ENCODE results near the gene ALDH7A1.

The ALDH7A1 gene

DNA sequence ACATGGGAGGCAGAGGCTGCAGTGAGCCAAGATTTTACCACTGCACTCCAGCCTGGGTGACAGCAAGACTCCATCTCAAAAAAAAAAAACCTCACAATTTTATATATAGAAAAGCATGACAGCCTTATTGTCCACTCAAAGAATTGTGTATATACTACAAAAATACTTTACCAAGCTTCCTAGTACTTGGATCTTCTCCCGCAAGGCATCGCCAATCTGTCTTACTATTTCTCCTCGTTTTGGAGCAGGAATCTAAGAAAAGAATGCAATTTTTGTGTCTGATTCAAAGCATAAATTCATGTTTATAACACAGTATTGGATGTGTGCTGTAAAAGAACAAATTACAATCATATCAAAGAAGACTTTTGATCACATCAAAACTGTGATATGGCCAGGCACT, 11.3 kb downstream of the ALDH7A1 start:
- Histone ChIP-seq H3K4me2 (ENCODE audit: low read depth, low read length, poor library complexity, severe bottlenecking) (no peak overlapping the region), H3K9me2 (replicated peaks; ENCODE audit: insufficient read depth, low read length) (no peaks in the 10 kb centered on the region), H3K9me3 (ENCODE audit: insufficient read depth, low read length) (no peaks in the 10 kb centered on the region), H3K9ac (ENCODE audit: low read length) (no peak overlapping the region), H3K27me3 (ENCODE audit: low read length) (no peaks in the 10 kb centered on the region), H3K4me3 (ENCODE audit: insufficient read depth, low read length, poor library complexity, severe bottlenecking) (no peak overlapping the region), H3F3A (ENCODE audit: insufficient read depth) (no peaks in the 10 kb centered on the region), H3K79me2 (ENCODE audit: insufficient read depth, low read length) (no peaks in the 10 kb centered on the region), H3K27ac (ENCODE audit: low read depth, low read length) (no peak overlapping the region), H4K20me1 (ENCODE audit: low read depth, low read length) (no peaks in the 10 kb centered on the region), H3K36me3 (ENCODE audit: low read length) (no peaks in the 10 kb centered on the region), H2AFZ (ENCODE audit: low read depth, low read length, severe bottlenecking) (no peak overlapping the region)
- TF ChIP-seq, protein P1, sequence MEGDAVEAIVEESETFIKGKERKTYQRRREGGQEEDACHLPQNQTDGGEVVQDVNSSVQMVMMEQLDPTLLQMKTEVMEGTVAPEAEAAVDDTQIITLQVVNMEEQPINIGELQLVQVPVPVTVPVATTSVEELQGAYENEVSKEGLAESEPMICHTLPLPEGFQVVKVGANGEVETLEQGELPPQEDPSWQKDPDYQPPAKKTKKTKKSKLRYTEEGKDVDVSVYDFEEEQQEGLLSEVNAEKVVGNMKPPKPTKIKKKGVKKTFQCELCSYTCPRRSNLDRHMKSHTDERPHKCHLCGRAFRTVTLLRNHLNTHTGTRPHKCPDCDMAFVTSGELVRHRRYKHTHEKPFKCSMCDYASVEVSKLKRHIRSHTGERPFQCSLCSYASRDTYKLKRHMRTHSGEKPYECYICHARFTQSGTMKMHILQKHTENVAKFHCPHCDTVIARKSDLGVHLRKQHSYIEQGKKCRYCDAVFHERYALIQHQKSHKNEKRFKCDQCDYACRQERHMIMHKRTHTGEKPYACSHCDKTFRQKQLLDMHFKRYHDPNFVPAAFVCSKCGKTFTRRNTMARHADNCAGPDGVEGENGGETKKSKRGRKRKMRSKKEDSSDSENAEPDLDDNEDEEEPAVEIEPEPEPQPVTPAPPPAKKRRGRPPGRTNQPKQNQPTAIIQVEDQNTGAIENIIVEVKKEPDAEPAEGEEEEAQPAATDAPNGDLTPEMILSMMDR (IDR thresholded peaks at IDR 0.05; ENCODE audit: insufficient read depth, low read length, poor library complexity, severe bottlenecking): no peak
- no peak for TF ChIP-seq EZH2phosphoT487 (conservative IDR thresholded peaks at IDR 0.05; ENCODE audit: low read length)

DNA sequence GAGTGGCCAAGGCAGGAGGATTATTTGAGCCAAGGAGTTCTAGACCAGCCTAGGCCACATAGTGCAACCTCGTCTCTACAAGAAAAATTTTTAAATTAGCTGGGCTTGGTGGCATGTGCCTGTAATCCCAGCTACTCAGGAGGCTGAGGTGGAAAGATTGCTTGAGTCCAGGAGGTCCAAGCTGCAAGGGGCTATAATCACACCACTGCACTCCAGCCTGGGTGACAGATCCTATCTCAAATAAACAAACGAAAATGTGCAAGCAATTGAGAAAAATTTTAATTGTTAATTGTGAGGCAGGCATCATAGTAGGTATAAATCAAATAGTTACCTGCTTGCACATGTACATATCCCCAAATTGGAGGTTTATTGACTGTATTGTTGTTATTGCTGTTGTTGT, 15.3 kb downstream of the ALDH7A1 start:
- Histone ChIP-seq H3K27ac (ENCODE audit: low read depth, low read length) (no peak overlapping the region), H3K4me3 (ENCODE audit: insufficient read depth, low read length, poor library complexity, severe bottlenecking) (no peak overlapping the region), H4K20me1 (ENCODE audit: low read depth, low read length) (no peaks in the 10 kb centered on the region), H3K9me3 (ENCODE audit: insufficient read depth, low read length) (no peaks in the 10 kb centered on the region), H3K4me2 (ENCODE audit: low read depth, low read length, poor library complexity, severe bottlenecking) (no peak overlapping the region), H3K79me2 (ENCODE audit: insufficient read depth, low read length) (no peaks in the 10 kb centered on the region), H3K27me3 (ENCODE audit: low read length) (no peaks in the 10 kb centered on the region), H3K9ac (ENCODE audit: low read length) (no peak overlapping the region), H3K36me3 (ENCODE audit: low read length) (no peaks in the 10 kb centered on the region), H3K9me2 (replicated peaks; ENCODE audit: insufficient read depth, low read length) (no peaks in the 10 kb centered on the region), H3F3A (ENCODE audit: insufficient read depth) (no peaks in the 10 kb centered on the region), H2AFZ (ENCODE audit: low read depth, low read length, severe bottlenecking) (no peak overlapping the region)
- TF ChIP-seq EZH2phosphoT487 (conservative IDR thresholded peaks at IDR 0.05; ENCODE audit: low read length): no peak
- TF ChIP-seq, protein P1 (IDR thresholded peaks at IDR 0.05; ENCODE audit: insufficient read depth, low read length, poor library complexity, severe bottlenecking): no peak

DNA sequence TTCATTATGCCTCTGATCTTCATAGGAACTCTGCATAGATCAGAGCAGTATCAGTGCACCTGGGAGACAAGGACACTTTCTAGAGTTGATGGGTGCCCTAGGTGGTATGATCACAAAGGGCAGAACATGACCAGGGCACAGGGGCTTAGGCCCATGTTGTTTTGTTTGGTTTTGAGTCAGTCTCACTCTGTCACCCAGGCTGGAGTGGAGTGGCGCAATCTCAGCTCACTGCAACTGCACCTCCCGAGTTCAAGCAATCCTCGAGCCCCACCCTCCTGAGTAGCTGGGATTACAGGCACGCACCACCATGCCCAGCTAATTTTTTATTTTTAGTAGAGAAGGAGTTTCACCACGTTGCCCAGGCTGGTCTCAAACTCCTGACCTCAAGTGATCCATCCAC, 17.6 kb downstream of the ALDH7A1 start:
- Histone ChIP-seq H3K9me2 (replicated peaks; ENCODE audit: insufficient read depth, low read length) (no peaks in the 10 kb centered on the region), H3K36me3 (ENCODE audit: low read length) (no peaks in the 10 kb centered on the region)

More for the DNA sequence above, 17.6 kb downstream of the ALDH7A1 start:
- Histone ChIP-seq H3K9me3 (ENCODE audit: insufficient read depth, low read length) (no peaks in the 10 kb centered on the region), H3K4me2 (ENCODE audit: low read depth, low read length, poor library complexity, severe bottlenecking) (no peak overlapping the region), H3K27me3 (ENCODE audit: low read length) (no peaks in the 10 kb centered on the region), H3K9ac (ENCODE audit: low read length) (no peak overlapping the region), H4K20me1 (ENCODE audit: low read depth, low read length) (no peaks in the 10 kb centered on the region), H3F3A (ENCODE audit: insufficient read depth) (no peaks in the 10 kb centered on the region), H3K4me3 (ENCODE audit: insufficient read depth, low read length, poor library complexity, severe bottlenecking) (no peak overlapping the region), H3K79me2 (ENCODE audit: insufficient read depth, low read length) (no peaks in the 10 kb centered on the region), H3K27ac (ENCODE audit: low read depth, low read length) (no peak overlapping the region), H2AFZ (ENCODE audit: low read depth, low read length, severe bottlenecking) (no peak overlapping the region)
- TF ChIP-seq, protein P1 (IDR thresholded peaks at IDR 0.05; ENCODE audit: insufficient read depth, low read length, poor library complexity, severe bottlenecking): no peak
- no peak for TF ChIP-seq EZH2phosphoT487 (conservative IDR thresholded peaks at IDR 0.05; ENCODE audit: low read length)
